ENCODE measurements around the gene STIL.
A peak's percentile ranks its signal among the peaks of the same experiment; 100 is the strongest.

The STIL gene

GRCh38 chr1:47313915-47314664, at the start of gene STIL:
TSS of gene STIL (minus strand) at chr1:47314147. CDS start at chr1:47310319, 3,828 bp downstream.
- TF ChIP-seq NFIC (IDR thresholded peaks at IDR 0.05) (no peak; the same call in 1 of the 2 replicates), CREB1 (IDR thresholded peaks at IDR 0.05; ENCODE audit: low read depth) (peak; percentile 62; the same call in 1 of the 2 replicates), ZBTB7A (IDR thresholded peaks at IDR 0.05; ENCODE audit: low read depth) (no peak), RAD21 (IDR thresholded peaks at IDR 0.05; ENCODE audit: low read depth) (no peak), USF1 (IDR thresholded peaks at IDR 0.05) (no peak), YY1 (IDR thresholded peaks at IDR 0.05; ENCODE audit: low read depth) (peak; percentile 19; the same call in 1 of the 2 replicates), TCF12 (IDR thresholded peaks at IDR 0.05; ENCODE audit: low read depth) (0 out of 2 replicates have a peak, but pooled peaks have one; percentile 13), TEAD4 (IDR thresholded peaks at IDR 0.05) (0 out of 2 replicates have a peak, but pooled peaks have one; percentile 14), EP300 (IDR thresholded peaks at IDR 0.05; ENCODE audit: borderline replicate concordance) (no peak), EGR1 (IDR thresholded peaks at IDR 0.05) (no peak), MAX (IDR thresholded peaks at IDR 0.05) (peak; percentile 78), REST (IDR thresholded peaks at IDR 0.05; ENCODE audit: low read depth) (no peak), FOXM1 (IDR thresholded peaks at IDR 0.05; ENCODE audit: borderline replicate concordance, low read depth) (peak; percentile 86), CEBPB (IDR thresholded peaks at IDR 0.05) (no peak), TAF1 (IDR thresholded peaks at IDR 0.05; ENCODE audit: low read depth) (peak; percentile 68)

GRCh38 chr1:47362828-47363227, 48.9 kb upstream of the STIL start:
- TF ChIP-seq TEAD4 (IDR thresholded peaks at IDR 0.05) (no peak), MAX (IDR thresholded peaks at IDR 0.05) (no peak), EP300 (IDR thresholded peaks at IDR 0.05; ENCODE audit: borderline replicate concordance) (no peak), REST (IDR thresholded peaks at IDR 0.05; ENCODE audit: low read depth) (no peak), ZBTB7A (IDR thresholded peaks at IDR 0.05; ENCODE audit: low read depth) (no peak), TCF12 (IDR thresholded peaks at IDR 0.05; ENCODE audit: low read depth) (no peak), TAF1 (IDR thresholded peaks at IDR 0.05; ENCODE audit: low read depth) (no peak), FOXM1 (IDR thresholded peaks at IDR 0.05; ENCODE audit: borderline replicate concordance, low read depth) (no peak), USF1 (IDR thresholded peaks at IDR 0.05) (no peak), NFIC (IDR thresholded peaks at IDR 0.05) (no peak), CEBPB (IDR thresholded peaks at IDR 0.05) (no peak), RAD21 (IDR thresholded peaks at IDR 0.05; ENCODE audit: low read depth) (no peak), EGR1 (IDR thresholded peaks at IDR 0.05) (no peak), CREB1 (IDR thresholded peaks at IDR 0.05; ENCODE audit: low read depth) (no peak)

GRCh38 chr1:47361380-47361779, 47.4 kb upstream of the STIL start:
- TF ChIP-seq TAF1 (IDR thresholded peaks at IDR 0.05; ENCODE audit: low read depth): no peak
- no peak for TF ChIP-seq TEAD4 (IDR thresholded peaks at IDR 0.05)
- TF ChIP-seq CREB1 (IDR thresholded peaks at IDR 0.05; ENCODE audit: low read depth): no peak

- no peak for TF ChIP-seq REST (IDR thresholded peaks at IDR 0.05; ENCODE audit: low read depth)
- TF ChIP-seq TEAD4 (IDR thresholded peaks at IDR 0.05): no peak
- TF ChIP-seq FOXM1 (IDR thresholded peaks at IDR 0.05; ENCODE audit: borderline replicate concordance, low read depth): no peak
- TF ChIP-seq TAF1 (IDR thresholded peaks at IDR 0.05; ENCODE audit: low read depth): no peak
- no peak for TF ChIP-seq EP300 (IDR thresholded peaks at IDR 0.05; ENCODE audit: borderline replicate concordance)
- no peak for TF ChIP-seq NFIC (IDR thresholded peaks at IDR 0.05)
- no peak for TF ChIP-seq MAX (IDR thresholded peaks at IDR 0.05)
- TF ChIP-seq CEBPB (IDR thresholded peaks at IDR 0.05): no peak
- no peak for TF ChIP-seq CREB1 (IDR thresholded peaks at IDR 0.05; ENCODE audit: low read depth)
- no peak for TF ChIP-seq TCF12 (IDR thresholded peaks at IDR 0.05; ENCODE audit: low read depth)
- no peak for TF ChIP-seq RAD21 (IDR thresholded peaks at IDR 0.05; ENCODE audit: low read depth)
- no peak for TF ChIP-seq USF1 (IDR thresholded peaks at IDR 0.05)
- TF ChIP-seq YY1 (IDR thresholded peaks at IDR 0.05; ENCODE audit: low read depth): no peak
- TF ChIP-seq EGR1 (IDR thresholded peaks at IDR 0.05): no peak
- TF ChIP-seq ZBTB7A (IDR thresholded peaks at IDR 0.05; ENCODE audit: low read depth): no peak
Observed at GRCh38 chr1:47351305-47351704, 37.4 kb upstream of the STIL start.
